Hematopoietic multipotent progenitor cell treated with erythropoietin and hydrocortisone succinate and interleukin-3 and kit ligand, for 17 days (in vitro differentiated cells): Measurements from ENCODE around the gene MISFA.
"Not testable (repeated sequence)": the region's sequence is repeated elsewhere in the genome, so short reads cannot be mapped to it uniquely, and the experiment has no call there.

ENCODE experiments used
- DNase-seq: peaks from one replicate; pipeline ENCODE4 v3.0.0-alpha.2; 2015; ENCODE audit warnings: low spot score

The MISFA gene

DNA sequence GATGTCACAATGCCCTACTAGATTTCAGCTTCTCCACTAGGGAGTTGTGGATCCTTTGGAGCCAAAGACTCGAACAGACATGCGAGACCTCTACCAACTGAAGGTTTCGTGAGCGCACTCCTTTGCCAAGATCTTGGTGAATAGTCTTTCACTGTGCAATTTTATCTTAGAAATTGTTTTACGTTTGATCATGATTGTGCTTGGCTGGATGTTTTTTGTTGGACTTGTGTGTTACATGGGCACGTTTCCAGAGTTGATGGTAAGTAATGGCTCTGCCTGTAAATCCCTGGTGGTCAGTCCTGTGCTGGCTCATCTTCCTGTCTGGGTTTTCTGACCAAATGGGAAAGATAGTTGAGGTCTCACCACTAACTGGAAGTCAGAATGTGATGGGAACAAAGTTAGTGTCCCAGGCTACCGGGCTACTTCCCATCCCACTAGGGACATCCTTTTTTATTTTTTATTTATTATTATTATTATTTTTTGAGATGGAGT is at the start of gene MISFA:
Gene MISFA (plus strand): TSS at position 51 of the 492 bp plus-strand sequence. CDS start 140 bp downstream, at position 191.
- no peak for DNase-seq

GRCh38 chr11:18563090-18563730 is 36.4 kb upstream of the MISFA start:
- no peak for DNase-seq

DNA sequence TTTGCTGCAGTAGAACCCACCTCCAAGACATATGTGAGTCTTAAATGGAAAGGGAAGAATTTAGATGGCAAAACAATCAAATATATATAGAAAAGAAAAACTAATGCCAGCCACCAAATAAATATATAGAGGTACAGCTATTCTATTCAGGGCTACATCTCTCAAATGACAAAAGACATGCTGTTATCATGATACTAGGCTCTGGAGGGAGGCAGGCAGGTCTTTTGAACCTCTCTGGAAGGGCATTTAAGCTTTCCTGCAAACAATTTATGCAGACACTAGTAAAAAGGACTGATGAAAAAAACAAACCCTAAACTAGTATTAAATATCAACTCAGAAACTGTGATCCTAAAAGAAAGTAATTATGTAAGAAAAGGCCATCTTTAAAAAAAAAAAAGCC is 35.4 kb upstream of the MISFA start:
- no peak for DNase-seq

GRCh38 chr11:18566406-18566805 is 33.2 kb upstream of the MISFA start:
- DNase-seq = no peak

DNA sequence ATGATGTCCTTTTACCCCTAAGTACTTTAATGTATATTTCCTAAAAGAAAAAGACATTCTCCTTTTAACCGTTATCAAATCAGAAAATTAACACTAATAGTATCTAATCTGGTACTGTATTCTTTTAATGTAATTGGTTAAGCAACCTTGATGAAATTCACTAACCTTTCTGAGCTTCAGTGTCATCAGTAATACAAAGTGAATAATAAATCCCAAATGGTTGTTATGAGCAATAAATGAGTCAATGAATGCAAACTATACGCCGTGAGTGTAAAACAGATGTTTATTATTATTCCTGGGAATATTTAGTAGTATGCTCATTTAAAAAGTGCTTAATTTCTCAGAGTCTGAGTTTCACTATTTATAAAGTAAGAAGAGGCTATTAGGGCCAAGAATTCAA is 32.5 kb upstream of the MISFA start:
- no peak for DNase-seq

- DNase-seq = no peak
These were observed 24.2 kb upstream of the MISFA start for GRCh38 chr11:18575361-18575760.

DNA sequence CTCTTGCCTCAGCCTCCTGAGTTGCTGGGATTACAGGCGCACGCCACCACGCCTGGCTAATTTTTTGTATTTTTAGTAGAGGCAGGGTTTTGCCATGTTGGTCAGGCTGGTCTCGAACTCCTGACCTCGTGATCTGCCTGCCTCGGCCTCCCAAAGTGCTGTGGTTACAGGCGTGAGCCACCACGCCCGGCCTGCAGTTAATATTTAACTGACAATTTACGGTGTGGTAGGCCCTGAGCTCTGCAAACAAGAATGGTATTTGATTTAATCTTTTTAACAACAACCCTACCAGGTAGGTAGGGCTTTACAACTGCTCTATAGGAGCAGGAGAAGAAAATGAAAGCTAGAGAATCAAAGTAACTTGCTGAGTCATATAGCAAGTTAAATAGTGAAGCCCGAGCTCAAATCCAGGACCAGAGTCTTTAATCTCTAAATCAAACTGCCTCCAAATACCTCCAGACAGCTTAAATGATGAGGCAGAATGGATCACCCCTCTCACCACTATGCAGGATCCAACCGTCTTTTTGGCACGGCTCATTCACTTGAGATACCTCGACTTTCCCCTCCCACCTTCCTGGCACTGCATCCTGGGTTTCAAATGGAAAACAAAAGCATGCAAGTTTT is 20.5 kb upstream of the MISFA start:
- no peak for DNase-seq

DNA sequence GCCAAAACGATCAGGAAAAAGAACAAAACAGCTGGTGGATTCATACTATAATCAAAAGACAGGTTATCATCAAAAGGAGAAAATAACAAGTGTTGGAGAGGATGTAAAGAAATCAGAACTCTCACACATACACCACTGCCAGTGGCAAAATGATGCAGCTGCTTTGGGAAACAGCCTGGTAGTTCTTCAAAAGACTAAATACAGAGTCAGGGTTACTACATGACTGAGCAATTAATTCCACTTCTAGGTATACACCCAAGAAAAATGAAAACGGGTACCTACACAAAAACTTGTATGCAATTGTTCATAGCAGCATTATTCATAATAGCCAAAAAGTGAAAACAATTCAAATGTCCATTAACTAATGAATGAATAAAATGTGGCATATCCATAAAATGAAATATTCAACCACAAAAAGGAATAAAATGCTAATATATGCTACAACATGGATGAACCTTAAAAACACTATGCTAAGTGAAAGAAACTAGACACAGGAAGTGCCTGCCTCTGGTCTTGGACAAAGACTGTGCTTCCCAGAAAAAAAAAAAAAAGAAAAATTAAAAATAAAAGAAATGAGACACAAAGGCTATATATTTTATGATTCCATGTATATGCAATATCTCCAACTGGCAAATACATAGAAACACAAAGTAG is 19.3 kb upstream of the MISFA start:
- DNase-seq = no peak

DNA sequence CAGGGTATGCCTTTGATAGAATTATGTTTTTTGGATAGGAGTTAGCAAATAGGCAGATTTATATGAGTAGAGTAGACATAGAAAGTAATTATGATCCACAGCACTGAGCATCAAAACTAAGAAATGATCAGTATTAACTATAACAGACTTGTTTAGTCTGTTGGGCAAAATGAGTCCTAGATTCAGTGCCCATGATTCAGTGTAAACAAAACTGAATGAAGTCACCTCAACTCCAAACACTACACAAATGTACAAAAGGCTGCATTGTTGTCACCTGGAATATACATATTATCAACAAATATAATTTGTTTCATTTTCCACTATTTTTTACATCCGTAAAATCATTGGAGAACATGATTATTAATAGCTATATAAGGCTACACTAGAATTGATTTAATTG is 17.8 kb upstream of the MISFA start:
- no peak for DNase-seq

DNA sequence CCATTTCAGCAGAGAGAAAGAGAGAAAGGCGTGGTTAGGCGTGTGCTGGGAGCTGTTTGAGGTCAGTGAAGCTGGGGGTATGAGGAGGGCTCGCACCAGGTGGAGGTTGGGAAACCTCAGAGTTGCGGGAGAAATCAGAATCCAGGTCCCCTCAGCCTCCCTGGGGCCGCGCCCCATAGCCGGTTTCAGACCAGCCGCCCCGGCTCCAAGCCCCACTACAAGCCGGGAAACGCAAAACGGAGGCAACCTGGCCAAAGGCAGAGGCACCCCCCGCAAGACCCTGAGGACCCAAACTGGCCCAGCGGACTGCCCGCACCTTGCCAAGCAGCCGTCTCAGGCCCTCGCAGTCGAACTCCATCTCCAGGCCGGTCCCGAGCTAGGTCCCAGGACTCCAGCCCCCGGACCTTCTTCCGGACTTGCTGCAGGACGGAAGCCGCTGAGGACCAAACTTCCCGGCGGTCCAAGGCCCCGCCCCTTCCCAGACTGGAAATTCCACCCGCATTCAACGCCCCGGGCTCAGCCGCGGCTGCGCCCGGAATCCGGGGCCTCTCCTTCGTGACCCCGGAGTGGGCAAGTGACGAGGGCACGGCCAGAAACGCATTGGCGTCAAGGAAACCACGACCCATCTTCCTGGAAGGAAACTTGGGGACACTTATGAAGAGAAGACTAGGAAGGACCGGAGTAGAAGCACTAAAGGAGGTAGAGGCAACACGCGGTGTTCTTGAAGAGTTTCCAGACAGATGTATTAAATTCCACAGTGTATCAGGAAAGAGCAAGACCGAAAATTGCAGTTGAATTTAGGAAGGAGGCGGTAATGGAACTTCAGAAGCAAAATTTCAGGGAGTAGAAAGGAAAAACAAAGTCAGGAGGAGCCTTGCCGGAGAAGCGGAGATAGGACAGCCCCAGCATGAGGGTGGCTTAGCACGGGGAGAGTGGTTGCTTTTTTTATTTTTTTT is 11.0 kb upstream of the MISFA start, which contains the start of gene UEVLD:
Gene UEVLD (minus strand): TSS at position 438 of the 956 bp plus-strand sequence. CDS start 80 bp downstream, at position 358.
- peak; percentile 66 for DNase-seq

DNA sequence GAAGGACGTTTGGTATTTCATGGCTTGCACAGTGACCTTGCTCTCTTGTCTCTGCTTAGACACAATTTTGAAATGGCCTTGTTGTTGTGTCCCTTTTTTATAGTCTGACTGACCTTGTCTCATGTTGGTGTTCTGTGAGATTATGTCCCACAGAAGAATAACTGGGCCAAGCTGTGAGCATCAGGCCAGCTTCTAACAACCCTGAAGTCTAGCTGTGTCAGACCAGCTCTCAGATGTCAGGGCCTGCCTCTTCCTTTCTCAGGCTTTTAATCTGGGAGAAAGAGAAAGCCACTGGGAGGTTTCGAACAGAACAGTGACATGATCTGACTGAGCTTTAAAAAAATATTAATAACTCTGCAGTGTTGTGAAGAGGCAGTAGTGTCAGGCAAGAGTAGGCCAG is 9.0 kb upstream of the MISFA start:
- DNase-seq = no peak

GRCh38 chr11:18594088-18594487 is 5.5 kb upstream of the MISFA start:
- DNase-seq = not testable (repeated sequence)

DNA sequence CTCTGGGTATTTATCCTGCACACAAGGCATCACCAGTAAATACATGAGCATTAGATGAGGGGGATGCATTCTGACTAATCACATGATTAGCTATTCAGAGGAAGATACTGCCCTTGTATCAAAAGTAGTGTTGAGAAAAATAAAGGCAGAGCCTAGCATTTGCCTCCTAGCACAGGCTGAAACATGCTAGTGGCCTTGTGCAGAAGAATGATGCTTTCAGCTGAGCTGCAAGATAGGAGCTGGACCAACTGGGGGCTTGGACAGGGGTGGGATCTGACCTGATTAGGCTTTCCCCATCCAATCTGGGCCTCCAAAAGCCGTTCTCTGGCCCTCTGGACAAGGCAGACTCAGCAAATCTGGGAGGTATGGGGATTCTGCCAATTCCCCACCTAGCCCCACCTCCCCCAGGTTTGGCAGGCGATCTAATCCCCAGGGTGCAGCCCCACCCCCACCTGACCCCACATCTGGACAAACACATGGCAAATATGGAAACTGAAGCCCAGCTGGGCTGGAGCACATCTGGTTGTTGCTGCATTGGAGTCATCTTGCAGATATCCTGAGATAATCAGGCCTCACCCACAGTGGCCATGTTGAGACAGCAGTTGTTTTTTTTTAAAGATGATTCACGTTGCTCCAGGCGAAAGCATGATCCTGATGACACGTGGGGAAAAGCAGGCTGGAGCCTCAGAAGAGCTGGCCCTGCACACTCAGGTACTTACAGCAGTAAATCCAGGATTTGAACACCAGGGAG is 4.4 kb upstream of the MISFA start:
- no peak for DNase-seq

DNA sequence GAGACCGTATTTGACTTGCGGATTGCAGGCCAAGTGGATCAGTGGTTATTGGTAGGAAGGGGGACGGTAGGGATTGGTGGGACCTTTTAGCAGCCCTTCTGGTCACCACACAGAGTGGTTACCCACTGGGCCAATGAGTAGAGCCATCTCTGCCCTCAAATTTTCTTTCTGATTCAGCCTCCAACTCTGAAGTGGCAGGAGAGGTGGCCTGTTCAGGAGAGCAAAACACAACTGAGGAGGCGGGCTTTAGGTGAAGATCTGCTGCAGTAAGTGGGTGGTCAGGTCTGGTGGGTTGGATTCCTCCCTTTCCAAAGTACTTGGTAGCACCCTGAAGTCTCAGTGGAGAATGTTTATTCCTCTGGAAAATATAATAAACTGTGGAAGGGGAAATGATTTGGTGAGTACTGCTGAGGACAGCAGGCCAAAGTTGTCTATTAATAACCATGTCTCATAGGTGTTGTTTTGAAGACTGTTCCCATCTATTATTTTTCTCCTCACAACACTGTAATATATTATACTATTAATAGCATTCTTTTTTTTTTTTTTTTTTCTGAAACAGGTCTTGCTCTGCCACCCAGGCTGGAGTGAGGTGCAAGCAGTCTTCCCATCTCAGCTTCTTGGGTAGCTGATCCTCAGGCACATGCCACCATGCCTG is 1.5 kb downstream of the MISFA start:
- no peak for DNase-seq

DNA sequence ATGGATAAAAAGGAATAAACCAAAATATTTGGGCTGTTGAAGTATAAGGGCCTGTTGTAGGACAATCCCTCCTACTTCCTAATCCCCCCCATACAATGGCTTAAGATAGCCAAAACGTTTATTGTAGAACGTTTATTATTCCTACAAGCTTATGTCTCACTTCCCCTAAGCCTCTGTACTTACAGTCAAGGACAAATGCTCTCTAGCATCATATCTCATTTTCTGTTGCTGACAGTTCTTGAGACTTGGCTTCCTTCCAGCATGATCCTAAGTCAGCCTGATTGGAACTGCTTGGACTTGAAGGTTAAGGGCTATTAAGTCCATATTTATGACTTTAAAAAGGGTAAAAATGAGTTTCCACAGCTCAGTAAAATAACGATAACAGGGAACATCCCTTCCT is 8.8 kb downstream of the MISFA start:
- DNase-seq = no peak

DNA sequence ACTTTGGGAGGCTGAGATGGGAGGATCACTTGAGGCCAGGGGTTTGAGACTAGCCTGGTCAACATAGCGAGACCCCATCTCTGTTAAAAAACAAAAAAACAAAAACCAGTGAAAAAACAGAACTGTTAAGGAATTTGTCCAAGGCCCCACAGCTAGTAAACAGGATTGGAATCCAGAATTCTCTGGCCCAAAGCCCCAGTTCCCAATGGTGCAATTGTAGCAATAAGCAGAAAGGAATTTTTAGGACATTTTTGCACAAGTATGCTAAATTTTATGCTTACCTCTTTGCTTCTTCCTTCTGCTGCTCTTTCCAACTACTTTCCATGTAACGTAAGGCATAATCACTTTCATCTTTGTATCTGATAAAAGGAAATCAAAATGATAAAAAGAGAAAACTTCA is 11.6 kb downstream of the MISFA start:
- no peak for DNase-seq

GRCh38 chr11:18612394-18612793 is 12.8 kb downstream of the MISFA start:
- no peak for DNase-seq

DNA sequence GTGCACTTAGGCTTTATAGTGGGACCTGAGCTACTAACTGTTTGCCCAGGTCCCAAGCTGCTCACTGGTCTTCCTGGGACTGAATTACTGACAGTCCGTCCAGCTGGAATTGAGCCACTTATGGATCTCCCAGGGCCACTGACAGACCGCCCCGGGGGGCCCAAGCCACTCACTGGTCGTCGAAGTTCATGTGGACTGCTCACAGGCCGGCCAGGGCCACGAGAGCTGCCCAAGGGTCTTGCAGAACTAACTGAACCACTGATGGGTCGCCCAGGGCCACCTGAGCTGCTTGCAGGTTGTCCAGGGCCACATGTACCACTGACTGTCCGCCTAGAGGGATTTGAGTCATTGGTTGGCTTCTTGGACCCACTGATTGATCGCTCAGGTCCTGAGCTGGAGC is 15.1 kb downstream of the MISFA start:
- no peak for DNase-seq

DNA sequence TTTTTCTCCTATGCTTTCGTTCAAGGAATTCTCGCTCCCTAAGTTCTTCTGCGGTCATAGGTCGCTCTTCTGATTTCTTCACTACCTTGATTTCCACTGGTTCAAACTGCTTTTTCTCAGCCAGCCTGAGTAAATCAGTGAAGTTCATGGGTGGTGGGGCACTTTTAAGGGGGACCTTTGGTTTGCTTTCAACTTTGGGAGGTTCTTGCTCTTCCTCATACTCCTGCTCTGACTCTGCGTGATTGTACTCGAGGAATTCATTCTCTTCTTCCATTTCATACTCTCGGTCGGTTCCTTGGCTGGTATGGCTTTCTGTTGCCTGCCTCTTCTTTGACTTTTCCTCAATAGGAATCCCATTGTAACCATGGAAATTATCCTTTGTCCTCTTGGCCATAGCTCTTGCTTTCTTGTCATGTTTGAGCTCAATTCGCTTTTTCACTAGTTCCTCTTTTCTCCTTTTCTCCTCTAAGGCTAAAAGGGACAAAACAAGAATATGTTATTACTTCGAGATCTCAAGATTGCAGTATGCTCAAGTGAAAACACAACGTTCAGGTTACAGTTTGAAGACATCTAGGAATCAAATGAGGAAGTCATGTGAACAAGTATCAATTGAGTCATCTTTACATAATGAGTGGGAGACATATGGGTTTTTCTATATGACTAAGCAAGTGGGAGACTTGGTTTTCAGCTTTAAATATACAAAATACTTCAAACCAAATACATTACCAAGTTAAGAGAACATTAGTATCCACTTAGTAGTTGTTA is 16.2 kb downstream of the MISFA start:
- no peak for DNase-seq
